ENCODE data around the gene LGI1.

GRCh38 chr10:93726024-93726423, 31.7 kb upstream of the LGI1 start:
- TF ChIP-seq CTCF (IDR thresholded peaks at IDR 0.05; ENCODE audit: poor library complexity) (no peak), EZH2phosphoT487 (IDR thresholded peaks at IDR 0.05; ENCODE audit: low read depth, severe bottlenecking, unreplicated experiment) (no peak)
